GM21515 (cell line): ENCODE measurements around the gene IFITM10.
"Not testable (repeated sequence)": the region's sequence is repeated elsewhere in the genome, so short reads cannot be mapped to it uniquely, and the experiment has no call there.

Source experiments
- ATAC-seq: cut with Tn5 transposase; IDR thresholded peaks from one replicate; pipeline ENCODE4 v1.9.1; 2021; ENCODE audit not compliant: unreplicated experiment

Gene IFITM10

DNA sequence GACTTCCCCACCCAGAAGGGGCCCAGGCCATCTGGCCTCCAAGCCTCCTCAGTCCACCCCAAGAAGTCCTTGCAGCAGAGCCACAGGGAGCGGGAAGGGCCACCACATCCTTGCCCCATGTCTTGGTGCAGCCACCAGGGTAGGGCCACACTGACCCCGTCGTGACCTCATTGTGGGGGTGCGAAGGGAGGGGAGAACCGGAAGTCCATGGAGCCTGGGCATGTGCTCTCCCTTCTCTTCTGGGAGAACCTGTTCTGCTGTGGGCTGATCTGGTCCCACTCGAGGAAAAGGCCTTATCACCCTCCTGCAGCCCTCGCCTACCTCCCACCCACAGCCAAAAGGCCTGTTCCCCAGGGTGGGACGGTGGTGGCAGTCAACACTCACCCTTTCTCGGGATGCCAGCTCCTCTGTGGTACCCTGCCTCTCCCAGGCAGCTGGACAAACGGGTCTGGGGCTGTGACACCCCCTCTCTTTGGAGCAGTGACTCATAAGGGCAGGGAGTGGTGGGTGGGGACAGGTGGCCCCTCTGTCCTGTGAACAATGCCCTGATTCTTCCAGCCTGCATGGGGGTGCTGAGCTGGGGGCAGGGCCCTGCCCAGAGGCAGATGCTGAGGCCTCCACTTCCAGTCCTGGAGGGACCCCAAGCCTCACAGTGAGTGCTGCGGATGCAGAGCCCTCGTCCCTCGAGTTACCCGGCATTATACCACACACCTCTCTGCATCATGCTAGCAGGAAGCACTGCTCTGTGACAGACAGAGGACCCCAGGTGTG is 27.9 kb upstream of the IFITM10 start:
- ATAC-seq = no peak

DNA sequence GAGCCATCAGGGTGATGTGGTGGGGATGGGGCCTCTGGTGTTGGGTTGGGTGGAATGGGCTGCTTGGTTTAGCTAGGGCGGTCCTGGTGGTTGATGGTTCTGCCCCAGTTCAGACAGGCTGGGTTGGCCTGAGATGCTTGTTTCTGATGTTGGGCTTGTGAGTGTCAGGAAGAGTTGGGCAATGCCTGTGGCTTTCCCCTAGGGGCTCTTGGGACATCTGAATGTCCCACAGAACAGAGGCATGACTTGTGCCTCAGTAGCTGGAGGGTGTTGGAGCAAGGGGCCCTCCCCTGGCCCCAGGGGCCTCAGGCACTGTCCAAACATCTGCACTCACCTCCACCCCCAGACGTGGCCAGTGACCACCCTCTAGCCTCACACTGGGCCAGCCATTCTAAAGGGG is 27.3 kb upstream of the IFITM10 start:
- no peak for ATAC-seq

DNA sequence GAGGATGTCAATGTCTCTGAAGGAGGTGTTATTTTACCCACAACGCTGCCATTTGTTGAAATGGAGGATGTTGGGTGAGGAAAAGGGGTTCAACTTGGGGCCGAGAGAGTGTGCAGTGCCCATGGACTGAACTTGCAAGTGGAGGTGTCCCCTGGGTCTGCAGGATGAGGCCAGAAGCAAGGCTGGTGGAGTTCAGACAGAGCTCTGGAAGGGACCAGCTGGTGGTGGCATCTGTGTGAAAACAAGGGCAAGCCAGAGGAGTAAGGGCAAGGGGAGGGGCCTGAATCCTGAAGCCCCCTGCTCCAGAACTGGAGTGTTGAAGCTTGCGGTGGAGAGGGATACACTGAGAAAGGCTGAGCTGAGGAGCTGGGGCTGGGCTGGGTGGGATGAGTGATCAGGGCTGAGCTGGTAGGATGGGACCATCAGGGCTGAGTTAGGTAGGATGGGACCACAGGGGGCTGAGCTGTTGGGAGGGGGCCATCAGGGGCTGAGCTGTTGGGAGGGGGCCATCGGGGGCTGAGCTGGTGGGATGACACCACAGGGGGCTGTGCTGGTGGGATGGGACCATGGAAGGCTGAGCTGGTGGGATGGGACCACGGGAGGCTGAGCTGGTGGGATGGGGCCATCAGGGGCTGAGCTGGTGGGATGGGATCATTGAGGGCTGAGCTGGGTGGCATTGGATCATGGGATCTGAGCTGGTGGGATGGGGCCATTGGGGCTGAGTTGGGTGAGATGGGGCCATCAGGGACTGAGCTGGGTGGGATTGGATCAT is 26.7 kb upstream of the IFITM10 start:
- ATAC-seq = no peak

DNA sequence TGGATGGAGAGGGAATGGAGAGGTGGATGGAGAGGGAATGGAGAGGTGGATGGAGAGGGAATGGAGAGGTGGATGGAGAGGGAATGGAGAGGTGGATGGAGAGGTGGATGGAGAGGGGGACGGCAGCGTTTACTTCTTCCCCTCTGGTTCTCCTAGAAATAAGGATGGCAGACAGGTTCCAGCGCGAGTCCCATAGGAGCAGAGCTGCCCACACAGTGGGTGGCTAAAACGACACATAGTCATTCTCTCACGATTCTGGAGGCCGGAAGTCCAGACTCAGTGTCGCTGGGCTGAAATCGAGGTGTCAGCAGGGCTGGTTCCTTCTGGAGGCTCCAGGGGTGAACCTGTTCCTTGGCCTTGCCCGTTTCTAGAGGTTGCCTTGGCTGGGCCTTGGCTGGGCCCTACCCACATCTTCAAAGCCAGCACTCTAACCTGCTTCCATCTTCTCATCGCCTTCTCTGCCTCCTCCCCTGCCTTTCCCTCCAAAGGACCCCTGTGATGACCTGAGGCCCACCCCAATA is 26.0 kb upstream of the IFITM10 start:
- ATAC-seq = no peak

DNA sequence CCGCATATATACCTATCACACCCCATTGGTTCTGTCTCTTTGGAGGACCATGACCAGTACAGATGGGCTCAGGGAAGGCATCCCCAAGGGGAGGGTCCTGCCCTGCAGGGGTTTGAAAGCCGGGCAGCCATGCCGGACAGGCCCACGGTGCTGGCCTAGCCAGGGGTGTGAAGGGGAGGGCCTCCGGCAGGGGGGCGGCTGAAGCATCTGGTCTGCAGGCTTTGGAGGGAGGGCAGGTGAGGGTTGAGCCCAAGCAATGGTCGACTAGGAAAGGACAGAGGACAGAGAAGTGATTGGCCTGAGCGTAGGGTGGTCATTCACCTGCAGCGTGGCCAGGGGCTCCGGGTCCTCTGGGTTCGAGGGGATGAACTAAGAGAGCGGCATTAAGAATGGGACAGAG is 24.5 kb upstream of the IFITM10 start:
- no peak for ATAC-seq

DNA sequence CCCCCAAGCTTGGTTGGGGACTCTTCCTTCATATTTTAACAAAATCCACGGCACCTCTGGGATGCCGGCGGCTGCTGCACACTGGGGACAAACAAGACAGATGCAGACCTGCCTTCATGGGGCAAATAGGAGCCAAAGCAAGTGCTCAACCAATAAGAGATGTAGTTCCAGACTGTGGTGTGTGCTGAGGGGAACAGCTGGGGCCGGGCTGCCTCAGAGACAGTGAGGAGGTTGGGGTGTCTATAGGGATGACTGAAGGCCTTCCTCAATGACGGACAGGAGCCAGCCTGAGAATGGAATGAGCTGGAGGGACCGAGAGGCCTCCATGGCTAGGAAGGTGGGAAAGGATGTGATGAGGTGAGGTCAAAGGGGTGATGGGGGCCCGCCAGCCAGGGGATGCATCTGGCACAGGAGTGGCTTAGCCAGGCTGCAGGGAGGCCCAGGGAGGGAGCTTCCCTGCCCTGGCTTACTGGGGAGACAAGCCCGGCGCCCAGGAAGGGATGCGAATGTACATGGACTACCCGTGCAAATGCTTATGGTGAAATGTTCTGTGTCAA is 23.7 kb upstream of the IFITM10 start:
- no peak for ATAC-seq

DNA sequence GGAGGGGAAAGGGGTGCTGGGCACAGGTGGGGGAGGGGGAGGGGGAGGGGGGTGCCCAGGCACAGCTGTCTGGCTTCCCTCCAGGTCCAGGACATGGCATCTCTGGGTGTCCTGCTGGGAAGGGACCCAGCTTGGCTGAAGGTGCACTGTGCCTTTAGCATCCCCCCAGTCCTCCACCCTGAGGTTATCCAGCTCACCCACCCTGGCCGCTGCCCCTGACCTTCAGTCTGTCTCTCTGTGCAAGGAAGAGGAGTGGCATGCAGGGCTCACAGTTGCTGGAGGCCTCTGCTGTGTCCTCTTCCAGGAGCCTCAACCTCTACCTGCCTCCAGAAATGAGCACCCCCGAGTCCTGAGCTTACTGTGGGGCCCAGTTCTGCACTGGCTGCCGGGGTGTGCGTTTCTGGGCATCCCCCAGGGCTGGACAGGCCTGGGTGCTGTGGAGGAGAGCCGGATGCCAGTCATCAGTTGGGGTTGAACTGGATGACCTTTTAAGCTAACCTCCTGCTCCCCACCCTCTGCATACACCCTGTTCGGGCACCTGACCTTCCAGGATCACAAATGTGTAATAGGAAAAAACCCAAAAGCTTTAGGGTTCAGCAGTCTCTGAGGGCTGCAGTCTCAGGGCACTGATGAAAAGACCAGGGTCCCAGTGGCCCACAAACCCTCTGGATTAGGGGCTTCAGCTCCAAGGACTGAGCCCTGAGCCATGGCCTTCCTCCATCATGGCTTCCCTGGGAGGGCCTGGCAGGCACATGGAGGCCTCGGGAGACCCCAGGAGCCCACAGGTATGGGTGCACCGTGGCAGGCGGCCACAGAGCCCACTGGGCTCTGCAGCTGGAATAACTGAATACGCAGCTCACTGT is 23.0 kb upstream of the IFITM10 start:
- no peak for ATAC-seq

DNA sequence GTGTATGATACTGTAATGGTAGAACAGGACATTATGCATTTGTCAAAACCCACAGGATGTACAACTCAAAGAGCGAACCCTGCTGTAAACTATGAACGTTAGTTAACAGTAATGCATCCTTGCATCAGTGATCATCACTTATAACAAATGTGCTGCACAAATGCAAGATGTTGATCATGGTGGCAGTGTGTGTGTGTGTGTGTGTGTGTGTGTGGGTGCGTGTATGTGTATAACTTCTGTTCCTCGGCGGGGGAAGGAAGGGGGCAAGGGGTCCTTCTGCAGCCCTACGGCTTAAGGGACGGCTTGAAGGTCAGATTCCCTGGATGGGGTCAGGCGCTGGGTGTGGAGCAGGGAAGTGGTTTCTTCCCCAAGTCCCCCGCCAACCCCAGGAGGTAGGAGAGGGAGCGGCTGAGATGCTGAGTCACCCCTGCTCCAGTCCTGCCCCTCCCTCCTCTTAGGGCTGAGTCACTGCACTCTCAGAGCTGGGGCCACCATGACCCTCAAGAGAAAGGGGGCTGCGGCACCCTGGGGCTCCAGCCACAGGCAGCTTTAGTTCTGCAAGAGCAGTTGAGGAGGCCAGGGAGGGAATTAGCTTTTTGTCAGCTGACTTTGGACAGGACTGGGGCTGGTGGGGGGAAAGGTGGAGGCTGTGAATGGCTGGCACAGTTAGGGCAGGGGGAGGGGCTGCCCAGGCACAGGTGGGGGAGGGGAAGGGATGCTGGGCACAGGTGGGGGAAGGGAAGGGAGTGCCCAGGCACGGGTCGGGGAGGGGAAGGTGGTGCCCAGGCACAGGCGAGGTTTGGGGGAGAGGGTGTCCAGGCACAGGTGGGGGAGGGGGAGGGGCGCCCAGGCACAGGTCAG is 22.1 kb upstream of the IFITM10 start:
- ATAC-seq = no peak

DNA sequence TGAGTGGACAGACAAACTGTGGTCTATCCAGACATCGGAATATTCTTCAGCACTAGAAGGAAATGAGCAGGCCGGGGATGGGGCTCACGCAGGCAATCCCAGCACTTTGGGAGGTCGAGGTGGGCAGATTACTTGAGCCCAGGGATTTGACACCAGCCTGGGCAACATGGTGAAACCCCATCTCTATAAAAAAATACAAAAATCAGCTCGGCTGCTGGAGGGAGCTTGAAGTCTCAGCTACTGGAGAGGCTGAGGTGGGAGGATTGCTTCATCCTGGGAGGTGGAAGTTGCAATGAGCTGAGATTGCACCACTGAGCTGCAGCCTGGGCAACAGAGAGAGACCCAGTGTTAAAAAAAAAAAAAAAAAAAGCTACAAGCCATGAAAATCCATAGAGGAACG is 21.3 kb upstream of the IFITM10 start:
- no peak for ATAC-seq

DNA sequence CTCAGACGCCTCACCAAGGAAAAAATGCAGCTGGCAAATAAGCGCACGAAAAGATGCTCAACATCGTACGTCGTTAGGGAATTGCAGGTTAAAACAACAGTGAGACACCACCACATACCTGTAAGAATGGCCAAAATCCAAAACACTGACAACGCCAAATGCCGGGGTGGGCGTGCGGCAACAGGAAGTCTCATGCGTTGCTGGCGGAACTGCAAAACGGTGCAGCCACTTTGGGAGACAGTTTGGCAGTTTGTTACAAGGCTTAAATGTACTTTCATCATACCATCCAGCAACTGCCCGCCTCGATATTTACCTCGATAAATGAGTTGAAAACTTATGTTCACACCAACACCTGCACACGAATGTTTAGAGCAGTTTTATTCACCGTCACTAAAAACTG is 20.9 kb upstream of the IFITM10 start:
- no peak for ATAC-seq

DNA sequence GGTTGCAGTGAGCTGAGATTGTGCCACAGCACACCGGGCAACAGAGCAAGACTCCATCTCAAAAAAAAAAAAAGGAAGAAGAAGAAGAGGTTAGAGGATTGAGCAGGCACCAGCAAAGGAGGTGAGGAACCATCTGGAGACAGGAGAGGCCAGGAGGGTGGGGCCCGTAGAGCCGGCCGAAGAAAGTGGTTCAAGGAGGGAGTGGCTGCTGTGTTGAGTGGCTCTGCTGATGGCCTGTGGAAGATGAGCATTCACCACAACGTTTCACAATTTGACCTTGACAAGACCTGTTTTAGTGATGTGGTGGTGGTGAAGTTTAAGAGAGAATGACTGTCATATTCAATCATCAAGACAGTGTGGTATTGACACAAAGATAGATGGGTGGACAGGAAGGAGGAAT is 20.1 kb upstream of the IFITM10 start:
- no peak for ATAC-seq

DNA sequence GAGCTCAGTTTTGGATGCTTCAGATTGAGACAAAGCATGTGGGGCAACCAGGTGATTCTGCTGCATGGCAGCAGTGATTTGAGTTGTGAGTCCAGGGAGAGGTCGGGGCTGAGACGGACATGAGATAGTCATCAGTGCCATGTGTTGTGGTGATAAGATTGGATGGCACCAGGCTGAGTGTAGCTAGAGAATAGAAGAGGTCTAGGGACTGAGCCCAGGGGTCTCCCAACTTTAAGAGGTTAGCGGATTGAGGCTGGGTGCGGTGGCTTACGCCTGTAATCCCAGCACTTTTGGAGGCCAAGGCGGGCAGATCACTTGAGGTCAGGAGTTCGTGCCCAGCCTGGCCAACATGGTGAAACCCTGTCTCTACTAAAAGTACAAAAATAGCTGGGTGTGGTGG is 19.7 kb upstream of the IFITM10 start:
- ATAC-seq = no peak

DNA sequence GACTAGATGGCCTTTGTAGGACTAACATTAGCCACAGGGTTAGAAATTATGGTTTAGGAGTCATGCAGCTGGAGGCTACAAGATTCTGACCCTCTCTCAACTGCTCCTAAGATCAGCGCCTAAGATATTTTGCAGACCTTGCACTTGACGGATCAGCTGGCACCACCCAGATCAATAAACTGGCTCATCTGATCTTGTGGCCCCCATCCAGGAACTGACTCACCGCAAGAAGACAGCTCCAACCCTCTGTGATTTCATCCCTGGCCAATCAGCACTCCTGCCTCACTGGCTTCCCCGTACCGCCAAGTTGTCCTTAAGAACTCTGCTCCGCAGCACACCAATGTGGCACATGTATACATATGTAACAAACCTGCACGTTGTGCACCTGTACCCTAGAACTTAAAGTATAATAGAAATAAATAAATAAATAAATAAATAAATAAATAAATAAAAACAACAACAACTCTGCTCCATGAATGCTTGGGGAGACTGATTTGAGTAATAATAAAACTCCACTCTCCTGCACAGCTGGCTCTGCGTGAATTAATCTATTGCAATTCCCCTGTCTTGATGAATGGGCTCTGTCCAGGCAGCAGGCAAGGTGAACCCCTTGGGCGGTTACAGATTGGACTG is 19.0 kb upstream of the IFITM10 start:
- ATAC-seq = not testable (repeated sequence)

DNA sequence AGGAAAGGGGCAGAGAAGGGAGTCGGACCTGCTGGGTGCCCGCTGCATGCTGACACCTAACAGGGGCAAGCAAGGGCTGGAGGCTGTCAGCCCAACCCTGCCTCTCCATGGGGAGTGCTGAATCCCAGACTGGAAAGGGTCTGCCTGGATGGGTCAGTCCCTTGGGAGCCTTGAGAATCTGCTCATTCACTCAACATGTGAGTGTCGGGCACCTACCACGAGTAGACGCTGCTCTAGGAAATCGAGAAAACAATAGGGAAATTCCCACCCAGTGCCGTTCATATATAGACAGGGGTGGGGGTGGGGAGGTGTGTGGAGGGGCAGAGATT is 17.7 kb upstream of the IFITM10 start:
- no peak for ATAC-seq

DNA sequence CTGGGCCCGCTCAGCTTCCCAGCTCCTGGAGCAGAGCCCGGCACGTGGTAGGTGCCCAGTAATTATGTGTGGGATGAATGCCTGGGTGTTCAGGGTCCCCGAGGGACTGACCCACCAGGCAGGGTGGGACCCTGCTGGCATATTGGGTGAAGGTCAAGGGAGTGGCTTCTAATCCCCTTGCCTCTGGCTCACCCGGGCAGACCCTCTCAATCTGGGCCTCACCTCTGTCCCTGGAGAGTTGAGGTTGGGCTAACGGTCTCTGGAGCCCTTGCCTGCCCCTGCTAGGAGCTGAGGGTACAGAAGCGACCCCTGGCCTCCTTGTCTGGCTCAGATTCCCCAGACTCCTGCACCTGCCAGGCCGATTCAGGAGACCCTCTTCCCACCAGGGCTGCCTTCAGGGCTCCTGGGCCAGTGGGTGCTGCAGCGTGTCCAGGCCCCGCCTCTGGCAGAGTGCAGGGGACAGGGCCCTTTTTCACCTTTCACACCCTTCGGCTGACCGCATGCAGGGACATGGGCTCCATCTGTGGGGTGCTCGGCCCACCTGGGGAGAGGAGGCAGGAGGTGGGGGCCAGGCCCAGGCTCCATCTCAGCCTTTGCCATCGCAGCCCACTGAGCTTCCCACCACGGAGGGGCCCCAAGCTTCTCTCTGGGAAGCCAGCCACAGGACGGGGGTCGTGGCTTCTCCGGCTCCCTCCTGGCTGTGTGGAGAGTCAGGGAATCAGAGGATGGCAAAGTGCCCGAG is 17.2 kb upstream of the IFITM10 start:
- no peak for ATAC-seq

DNA sequence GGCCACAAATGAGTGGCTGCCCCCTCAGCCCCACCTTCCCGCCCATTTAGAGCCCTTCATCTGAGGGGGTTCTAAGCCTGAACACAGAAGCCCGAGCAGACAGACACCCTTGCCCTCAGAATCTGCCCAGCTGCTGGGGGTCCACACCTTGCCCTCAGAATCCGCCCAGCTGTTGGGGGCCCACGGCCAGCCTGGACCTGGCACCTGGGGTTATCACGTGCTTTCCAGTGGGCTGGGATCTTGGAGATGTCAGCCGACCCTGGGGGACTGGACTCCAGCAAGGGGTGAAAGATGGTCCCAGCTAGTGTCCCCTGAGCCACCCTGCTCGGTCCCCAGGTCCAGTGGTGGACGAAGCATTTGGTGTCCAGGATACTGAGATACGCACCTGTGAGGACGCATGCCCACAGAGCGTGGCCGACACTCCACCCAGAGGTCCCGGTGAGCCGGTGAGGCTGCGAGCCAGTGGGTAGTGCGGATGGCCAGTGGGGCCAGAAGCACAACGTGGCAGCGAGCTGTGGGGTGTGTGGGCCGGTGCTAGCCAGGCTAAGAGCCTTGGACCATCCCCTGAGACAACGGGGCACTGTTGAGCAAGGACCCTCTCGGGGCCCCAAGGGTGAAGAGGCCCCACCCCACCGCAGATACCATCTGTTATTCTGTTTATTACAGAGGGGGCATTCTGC is 16.5 kb upstream of the IFITM10 start:
- no peak for ATAC-seq

DNA sequence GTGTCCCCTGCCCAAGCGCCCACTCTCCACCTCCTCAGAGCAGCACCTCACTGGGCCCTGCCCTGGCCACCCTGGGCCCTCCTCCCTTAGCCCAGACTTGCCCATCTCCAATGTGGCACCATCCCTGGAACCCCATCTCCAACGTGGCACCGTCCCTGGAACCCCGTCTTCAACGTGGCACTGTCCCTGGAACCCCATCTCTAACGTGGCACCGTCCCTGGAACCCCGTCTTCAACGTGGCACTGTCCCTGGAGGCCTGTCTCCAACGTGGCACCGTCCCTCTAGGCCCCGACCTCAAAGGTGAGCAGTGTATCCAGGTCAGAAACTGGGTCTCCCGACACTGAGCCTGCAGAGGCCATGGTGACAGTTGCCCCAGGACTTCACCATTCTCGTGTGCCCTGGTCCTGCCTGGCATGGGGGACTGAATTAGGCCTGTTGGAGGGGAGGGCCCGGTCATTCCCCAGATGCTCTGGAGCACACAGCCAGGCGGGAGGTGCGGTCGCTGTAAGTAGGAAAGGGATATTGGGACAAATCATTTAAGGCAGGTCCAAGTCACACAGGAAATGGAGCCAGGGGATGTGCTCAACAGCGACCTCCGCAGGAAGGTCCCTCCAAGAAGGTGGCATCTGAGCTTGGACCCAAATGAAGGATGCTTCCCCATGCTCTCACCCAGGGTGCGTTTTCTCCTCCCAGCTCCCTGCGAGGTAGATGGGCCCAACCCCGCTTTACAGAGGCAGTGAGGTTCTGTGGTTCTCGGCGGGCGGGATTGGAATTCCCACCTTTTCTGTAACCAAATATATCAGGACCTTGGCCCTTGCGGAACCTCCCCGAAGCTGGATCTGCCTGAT is 15.7 kb upstream of the IFITM10 start:
- no peak for ATAC-seq
